Uterus (tissue), 2 donors: ENCODE data around the gene OR2AG2.

ENCODE experiments used
- CTCF ChIP-seq, 4 experiments: fragments of 200-600 bp in 2 of 4; fragments of 450-650 bp in 2 of 4; sonication (generic) in 2 of 4; IDR thresholded peaks; one replicate each; pipeline ENCODE4 v1.5.1; 2016 to 2019; ENCODE audit warnings: antibody characterized with exemption in 4 of 4, mild to moderate bottlenecking in 2 of 4, moderate library complexity in 1 of 4
- POLR2A ChIP-seq, 2 donors: fragments of 450-650 bp; IDR thresholded peaks; one replicate each; pipeline ENCODE4 v1.6.1; 2016; ENCODE audit warnings: antibody characterized with exemption in 2 of 2, mild to moderate bottlenecking in 1 of 2, moderate library complexity in 1 of 2

GRCh38 chr11:6735306-6735705 lies 36.5 kb downstream of the OR2AG2 start:
- TF ChIP-seq CTCF (IDR thresholded peaks at IDR 0.05): no peak
- no peak for TF ChIP-seq POLR2A (IDR thresholded peaks at IDR 0.05)
